C4-2B (cell line): ENCODE measurements around the gene EPHA2.
"Not testable (repeated sequence)": the region's sequence is repeated elsewhere in the genome, so short reads cannot be mapped to it uniquely, and the experiment has no call there.

Source experiments
- H3K27ac ChIP-seq: fragments of 450-650 bp; 2 replicates; pipeline ENCODE4 v1.5.1; 2017
- CTCF ChIP-seq: fragments of 450-650 bp; conservative IDR thresholded peaks from 2 replicates; pipeline ENCODE4 v1.5.1; 2017; ENCODE audit warnings: mild to moderate bottlenecking
- ZFX ChIP-seq: fragments of 450-650 bp; IDR thresholded peaks from 2 replicates; pipeline ENCODE4 v1.6.1; 2017

Gene EPHA2

DNA sequence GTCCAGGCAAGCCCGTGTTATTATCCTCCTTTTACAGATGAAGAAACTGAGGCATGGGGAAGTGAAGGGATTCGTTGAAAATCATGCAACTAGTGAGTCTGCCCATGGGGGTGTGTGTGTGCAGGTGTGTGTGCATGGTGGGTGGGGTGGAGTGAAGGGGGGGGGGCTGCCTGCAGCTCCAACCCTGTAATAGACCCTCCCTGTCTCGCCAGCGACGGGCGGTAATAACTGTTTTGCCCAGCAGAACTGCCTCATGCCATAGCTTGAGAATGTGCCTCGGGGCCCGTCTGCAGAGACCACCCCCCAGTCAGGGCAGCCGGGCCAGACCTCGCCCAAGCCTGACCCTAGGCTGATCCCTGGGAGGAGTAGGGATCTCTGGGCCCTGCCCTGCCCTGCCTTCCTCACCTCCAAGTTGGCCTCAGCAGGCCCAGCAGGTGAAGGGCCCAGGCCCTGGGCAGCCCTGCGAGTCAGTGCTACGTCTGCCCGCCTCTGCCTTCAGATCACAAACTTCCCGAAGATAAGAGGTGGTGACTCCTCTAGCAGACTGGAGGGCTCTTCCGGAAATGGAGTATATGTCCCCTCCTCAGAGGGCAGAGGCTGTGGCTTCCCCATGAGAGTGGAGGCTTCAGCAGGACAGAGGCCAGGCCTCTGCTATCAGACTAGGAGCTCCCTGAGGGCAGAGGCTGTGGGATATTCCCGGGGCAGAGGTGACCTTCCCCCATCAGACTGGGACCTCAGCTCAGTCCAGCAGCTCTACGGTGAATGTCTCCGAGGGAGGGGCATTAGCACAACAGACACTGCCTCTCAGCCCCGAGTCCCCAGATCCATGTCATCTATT lies 15.7 kb upstream of the EPHA2 start:
- TF ChIP-seq CTCF (no peak), ZFX (no peak)
- no peak overlapping the region for H3K27ac ChIP-seq

DNA sequence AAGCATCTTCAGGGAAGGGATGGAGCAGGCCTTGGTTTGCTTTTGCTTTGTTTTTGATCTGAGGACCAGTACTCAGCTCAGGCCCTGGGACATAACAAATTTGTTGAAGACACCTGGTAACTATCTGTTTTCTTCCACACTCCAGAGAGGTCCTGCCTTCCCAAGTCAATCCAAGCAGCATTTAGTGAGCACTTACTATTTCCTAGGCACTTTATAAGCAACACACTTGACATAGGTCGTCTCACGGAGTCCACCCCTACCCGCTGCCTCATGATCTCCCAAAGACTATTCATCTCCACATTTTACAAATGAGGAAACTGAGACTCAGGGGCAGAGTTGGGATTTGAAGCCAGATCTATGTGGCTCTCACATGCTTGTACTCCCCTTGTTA lies 14.4 kb upstream of the EPHA2 start:
- no peak overlapping the region for H3K27ac ChIP-seq
- TF ChIP-seq ZFX (no peak), CTCF (no peak)

GRCh38 chr1:16168622-16169360 lies 12.9 kb upstream of the EPHA2 start:
- TF ChIP-seq ZFX (no peak), CTCF (no peak)
- no peak overlapping the region for H3K27ac ChIP-seq

GRCh38 chr1:16168144-16168495 lies 12.3 kb upstream of the EPHA2 start:
- H3K27ac ChIP-seq = not testable (repeated sequence)

DNA sequence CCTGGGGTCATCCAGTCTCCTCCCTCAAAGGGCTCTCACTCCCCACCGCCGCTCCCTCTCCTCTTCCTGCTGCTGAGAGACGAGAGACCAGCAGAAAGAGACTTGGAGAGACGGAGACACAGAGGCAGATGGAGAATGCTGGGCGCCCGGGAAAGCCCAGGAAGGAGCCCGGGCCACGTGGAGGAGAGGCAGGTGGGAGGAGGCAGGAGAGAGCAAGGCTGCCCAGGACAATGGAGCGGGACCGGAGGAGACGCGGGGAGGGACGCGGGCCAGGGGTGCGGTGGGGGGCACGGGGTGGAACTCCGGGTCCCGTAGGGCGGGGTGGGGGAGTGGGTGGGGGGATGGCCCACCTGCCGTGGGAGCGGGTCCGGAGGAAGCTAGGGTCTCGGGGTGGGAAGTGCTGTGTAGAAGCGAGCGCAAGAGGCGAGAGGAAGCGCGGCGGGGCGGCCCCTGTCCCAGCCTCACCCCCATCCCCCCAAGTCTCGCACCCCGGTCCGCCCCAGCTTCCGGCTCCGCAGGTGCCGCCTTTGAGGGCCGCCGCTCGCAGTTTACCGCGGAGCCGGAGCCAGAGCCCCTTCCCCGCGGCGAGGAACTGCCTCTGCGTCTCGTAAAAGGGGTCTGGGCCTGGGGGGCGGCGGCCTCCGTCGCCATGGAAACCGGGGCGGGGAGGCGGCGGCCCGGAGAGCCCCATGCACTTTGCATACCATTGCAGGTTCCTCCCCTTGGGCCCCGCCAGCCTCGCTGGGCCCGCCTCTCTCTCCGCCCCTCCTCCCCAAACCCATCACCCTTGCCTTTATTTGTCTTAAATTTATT lies 11.7 kb upstream of the EPHA2 start:
- TF ChIP-seq CTCF = no peak
- TF ChIP-seq ZFX = no peak
- no peak overlapping the region for H3K27ac ChIP-seq

- TF ChIP-seq CTCF = no peak
- TF ChIP-seq ZFX = no peak
- H3K27ac ChIP-seq = no peak overlapping the region
Measured at GRCh38 chr1:16166117-16166516, 10.2 kb upstream of the EPHA2 start.

DNA sequence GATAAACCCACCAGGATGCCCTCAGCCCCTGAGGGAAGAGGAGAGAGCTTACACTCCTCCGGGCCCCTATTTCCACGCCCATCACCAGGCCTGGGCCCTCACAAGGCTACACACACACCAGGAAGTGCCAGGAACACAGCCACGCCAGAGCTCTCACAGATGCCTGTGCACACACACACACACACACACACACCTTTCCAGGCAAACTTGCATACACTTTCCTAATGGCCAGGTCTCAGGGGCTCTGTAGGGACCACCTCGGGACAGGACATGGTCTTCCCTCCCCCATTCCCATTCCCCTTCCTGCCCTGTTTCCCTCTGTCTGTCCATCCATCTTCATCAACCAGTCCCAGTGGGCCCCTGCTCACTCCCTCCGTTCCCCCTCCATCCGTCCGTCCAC lies 9.7 kb upstream of the EPHA2 start:
- H3K27ac ChIP-seq = no peak overlapping the region
- TF ChIP-seq ZFX = no peak
- no peak for TF ChIP-seq CTCF
